Measurements from ENCODE around the gene PGAP3.

PGAP3 gene

DNA sequence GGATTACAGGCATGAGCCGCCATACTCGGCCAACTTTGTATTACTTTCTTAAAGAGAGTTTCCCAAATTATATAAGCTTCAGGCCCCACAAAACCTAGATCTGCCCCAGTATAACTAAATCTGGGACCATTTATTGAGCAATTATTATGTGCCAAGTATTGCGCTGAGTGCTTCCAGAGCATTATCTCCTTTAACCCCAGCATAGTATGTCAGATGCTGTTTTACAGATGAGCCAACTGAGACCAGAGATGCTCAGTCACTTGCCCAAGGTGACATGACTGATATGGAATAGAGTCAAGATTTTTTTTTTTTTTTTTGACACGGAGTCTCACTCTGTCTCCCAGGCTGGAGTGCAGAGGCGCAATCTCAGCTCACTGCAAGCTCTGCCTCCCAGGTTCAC is 10.1 kb upstream of the PGAP3 start:
- DNase-seq (ENCODE audit: low spot score): no peak
- FAIRE-seq: no peak

DNA sequence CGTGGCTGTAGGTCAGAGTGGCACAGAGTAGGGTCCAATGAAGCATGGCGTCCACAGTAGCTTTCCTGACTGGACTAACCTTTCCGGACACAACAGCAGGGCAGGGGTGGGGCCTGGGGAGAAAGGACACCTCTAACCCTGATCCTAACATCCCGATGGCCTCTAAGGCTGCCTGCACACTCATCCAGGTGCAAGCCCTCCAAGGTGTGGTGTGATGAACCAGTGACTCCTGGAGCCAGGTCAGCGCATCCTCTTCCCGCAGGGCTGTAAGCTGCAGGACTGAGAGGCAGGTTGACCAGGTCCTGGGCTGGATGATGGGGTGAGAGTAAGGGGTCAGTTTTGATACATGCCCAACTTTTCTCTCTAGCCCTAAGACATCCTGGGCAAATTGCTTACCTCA is 8.9 kb upstream of the PGAP3 start:
- DNase-seq (ENCODE audit: low spot score) (no peak), FAIRE-seq (no peak)

DNA sequence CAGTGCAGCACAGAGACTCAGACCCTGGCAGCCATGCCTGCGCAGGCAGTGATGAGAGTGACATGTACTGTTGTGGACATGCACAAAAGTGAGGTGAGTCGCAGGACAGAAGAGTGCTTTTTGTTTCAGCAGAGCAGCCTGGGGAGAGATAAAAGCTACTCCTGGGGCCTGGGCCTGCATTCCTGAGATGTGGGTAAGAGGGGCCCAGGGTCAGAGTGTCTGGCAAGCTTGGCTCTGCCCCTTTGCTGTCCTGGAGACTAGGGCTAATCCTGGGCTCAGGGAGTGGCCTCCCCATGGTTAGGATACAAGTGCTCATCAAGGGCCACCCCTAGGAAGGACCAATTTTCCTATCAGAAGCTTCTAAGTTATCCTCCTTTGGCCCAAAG is 7.2 kb upstream of the PGAP3 start:
- DNase-seq (ENCODE audit: low spot score) (peak; percentile 22), FAIRE-seq (no peak)

DNA sequence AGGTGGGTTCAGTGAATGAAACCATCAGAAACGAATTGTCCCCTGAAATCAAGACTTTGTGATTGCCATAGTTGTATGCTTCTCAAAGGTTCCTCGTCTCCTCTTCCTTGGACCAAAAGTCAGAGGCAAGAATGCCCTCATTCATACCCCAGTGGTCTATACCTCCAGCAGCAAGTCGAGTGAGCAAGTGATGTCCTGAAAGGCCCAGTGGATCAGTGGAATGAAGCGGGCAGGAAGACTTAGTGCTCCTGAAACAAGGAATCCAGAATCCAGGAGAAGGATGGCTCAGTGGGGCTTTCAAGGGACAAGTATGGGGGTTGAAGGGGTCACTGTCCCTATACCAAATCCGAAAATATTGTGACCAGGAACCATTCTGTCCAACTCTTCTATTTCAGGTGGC is 6.7 kb upstream of the PGAP3 start:
- DNase-seq (ENCODE audit: low spot score): no peak
- no peak for FAIRE-seq

DNA sequence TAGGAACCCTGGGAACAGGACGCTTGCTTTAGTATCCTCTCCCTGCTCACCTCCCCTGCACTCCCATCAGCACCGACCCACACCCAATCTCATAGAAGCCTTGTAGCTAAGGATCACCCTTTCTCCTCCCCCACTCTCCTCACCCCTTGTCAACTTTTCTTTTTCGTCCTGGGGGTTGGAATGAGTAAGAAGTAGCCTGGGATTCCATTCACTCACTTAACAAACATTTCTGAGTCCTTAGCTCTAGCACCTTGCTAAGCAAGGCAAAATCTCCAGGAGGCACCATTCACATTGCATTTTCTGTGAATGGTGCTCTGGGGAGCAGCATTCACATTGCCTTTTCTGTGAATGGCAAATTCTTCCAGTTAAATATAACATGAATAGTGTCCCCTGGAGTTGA is 1.1 kb upstream of the PGAP3 start:
- no peak for FAIRE-seq
- no peak for DNase-seq (ENCODE audit: low spot score)

DNA sequence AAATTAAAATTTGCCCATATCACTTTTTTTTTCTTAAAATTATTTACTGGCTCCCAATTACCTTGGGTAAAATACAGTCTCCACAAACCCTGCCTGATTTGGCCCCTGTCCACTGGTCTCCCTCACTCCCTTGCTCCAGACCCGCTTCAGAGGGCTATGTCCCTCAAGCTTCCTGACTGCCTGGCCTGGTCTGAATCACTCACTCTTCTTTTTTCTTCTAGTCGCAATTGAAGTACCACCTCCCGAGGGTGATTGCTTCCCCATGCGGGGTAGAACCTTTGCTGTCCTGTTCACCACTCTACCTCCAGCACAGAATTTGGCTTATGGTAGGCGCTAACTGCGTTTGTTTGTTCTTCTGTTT is 598 bp upstream of the PGAP3 start:
- FAIRE-seq (no peak), DNase-seq (ENCODE audit: low spot score) (no peak)

DNA sequence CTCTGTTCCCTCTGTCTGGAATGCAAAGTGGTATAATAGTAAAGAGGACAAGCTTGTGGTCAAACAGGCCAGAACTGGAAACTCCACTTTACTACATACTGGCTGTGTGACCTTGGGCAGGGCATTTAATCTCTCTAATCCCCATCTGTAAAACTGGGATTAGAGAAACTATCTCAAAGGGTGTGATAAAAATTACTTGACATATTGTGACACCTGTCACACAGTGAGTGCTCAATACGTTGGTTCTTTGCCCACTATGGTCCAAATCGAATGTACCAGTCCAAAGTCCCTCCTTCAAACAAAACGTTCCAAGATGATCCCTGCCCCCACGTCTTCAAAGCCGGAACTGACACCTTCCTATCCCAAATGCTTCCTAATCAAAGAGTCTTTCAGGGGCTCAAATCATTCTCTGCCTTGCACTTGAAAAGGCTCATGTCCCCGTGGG is 734 bp downstream of the PGAP3 start:
- DNase-seq (ENCODE audit: low spot score): no peak
- no peak for FAIRE-seq

DNA sequence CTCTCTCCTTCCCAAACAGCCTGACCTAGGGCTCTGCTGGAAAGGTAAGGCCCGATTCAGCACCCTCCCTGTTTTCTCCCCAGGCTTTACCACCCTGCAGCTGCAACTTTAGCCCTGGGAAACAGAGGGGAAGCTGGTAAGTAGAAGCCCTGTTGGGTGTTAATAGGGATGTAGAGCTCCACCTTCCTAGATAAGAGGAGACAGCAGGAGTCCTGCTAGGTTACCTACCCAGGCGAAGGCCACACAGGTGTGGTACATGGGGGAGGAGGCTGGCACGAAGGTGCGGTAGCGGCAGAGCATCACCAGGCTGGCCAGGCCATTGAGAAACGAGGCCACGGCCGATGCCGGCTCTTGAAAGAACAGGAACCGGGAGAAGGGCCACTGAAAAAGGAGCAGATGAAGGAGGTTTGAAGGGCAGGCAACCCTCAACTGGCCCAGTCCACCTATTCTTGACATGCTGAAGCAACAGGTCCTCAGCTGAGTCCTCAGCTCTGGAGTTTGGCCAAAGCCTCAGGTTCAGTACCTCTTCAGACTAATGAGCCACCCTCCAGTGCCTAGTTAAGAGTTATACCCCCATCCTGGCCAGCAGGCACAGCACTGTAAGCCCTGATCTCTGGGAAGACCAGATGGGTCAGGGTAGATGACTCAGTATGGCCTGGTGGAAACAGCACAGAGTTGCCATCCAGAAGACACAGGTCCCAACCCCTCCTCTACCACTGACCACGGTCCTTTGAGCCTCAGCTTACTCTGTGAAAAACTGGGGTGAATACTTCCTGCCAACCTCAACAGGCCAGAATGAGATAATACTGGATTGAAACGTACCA is 3.3 kb downstream of the PGAP3 start:
- FAIRE-seq (no peak), DNase-seq (ENCODE audit: low spot score) (no peak)

DNA sequence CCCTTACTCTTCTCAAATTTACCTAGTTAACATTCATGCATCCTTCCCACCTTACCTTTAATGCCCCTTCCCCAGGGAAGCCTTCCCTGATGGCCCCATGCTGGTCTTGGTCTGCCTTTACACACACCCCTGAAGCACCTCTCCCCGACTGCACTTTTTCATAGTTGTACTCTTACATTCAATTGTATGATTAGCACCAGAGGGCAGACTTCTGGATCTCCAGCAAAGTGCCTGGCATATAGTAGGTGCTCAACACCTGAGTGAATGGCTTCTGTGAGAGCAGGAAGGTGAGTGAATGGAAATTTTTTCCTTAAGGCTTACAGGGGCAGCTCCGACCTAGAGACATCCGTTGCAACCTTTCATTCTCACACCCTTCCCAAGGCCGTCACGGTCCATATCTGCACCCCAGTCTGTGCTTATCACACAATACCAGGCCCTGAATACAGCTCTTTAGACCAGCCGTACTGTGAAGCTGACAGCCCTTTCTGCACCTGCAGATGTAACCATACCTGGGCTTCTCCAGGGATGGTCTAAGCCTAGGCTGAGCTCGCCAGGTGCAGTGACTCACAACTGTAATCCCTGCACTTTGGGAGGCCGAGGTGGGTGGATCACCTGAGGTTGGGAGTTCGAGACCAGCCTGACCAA is 4.4 kb downstream of the PGAP3 start:
- FAIRE-seq (no peak), DNase-seq (ENCODE audit: low spot score) (no peak)

DNA sequence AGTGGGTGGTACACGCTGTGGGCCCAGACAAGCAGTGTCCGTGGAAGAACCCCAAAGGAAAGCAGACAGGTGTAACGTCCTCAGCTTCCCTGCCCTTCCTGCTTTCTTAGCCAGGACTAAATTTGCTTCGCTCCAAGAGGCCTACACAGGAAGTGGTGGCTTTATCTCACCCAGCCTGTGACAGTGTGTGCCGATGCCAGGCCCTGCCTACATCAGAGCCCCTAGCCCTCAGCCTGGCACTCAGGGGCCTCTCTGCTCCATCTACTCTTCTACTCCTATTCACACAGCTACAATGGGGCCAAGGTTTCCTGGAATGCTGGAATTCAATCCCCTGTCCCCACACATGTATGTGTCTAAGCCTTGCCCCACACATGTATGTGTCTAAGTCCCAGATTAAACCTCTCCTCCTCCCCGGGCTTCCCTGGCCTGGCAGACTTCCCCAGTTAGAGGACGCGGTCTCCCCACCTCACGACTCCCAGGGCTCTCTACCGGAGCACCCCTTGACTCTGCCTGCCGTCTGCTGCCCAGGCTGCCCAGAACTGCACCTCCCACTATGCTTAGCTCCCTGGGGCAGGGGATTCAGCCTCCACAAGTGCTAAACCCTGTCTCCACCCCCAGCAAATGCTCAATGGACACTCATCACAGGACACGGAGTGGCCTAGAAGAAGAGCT is 8.2 kb downstream of the PGAP3 start:
- DNase-seq (ENCODE audit: low spot score) (no peak), FAIRE-seq (no peak)

DNA sequence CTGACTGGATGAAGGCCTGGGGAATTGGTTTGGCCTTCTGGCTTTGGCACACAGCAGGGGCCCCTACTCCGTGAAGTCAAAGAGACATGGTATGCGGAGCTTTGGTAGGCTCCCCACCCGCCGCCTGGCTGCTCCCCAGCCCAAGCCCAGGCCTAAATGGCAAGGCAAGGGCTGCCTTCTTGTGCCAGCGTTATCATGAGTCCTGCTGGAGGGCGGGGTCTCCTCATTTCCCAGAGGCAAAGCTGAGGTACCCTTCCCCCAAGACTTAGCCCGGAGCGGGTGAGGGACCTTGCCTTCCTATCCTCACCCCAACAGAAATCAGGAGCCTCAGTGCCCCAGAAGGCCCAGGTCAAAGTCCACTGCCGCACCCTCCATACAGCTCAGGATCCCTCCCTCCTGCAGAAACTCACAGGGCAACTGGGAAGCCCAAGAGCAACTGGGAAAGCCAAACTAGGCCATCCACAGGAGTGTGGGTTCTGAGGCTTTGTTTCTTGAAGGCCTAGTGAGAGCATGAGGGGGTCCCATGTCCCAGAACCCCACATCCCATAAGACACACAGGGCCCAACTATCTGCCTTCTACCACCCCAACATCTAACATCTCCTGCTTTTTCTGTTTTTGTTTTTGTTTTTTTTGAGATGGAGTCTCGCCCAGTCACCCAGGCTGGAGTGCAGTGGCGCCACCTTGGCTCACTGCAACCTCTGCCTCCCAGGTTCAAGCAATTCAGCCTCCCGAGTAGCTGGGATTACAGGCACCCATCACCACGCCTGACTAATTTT is 9.3 kb downstream of the PGAP3 start:
- no peak for DNase-seq (ENCODE audit: low spot score)
- no peak for FAIRE-seq

DNA sequence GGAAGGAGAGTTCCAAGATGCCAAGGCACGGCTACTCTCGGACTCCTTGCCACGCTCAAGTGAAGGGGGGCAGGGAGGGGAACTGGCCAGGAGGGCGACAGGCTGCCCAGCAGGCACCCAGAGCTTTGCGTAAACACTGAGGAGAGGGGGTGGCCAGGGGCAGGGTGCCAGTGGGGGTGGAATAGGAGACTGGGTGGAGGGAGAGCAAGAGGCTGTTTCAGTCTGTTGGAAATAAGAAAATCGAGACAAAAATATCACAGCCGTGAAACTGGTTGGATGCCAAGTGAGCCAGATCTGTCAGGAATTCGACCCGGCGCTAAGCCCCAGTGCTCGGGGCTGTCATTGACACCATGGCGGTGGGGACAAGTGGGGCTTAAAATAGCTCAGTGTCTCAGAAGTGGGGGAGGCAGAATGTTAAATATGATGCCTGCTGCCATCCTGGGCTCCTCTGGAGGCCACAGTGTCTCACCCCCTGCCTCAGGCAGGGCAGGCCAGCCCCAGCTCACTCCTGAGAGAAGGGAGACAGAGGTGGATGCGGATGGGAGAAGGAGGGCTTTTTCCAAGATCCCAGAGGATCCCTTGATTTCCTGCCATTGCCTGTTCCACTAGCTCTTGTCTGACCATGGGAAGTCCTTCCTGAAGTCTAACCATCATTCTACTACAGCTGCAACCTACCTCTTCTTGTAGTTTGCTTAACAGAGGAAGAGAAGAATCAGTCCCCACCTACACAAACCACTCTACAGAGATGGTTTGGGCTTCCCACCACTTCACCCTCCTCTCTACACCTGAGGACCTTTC is 10.1 kb downstream of the PGAP3 start:
- no peak for FAIRE-seq
- DNase-seq (ENCODE audit: low spot score): no peak

DNA sequence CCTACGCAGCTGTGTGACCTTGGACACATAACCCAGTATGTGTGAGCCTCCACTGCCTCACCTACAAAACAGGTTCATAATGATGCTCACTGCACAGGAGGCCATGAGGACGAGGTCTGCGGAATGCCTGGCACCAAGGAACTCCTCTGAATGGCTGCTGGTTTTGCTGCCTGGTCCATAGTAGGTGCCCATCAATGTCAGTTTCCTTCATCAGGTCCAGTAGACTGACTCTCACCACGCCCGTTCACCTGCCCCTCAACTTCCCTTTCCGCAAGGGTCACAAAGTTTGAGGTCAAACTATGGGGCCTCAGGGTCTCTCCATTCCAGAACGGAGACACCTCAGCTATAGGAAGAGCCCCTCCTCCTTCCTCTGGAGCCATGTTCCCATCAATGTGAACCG is 10.8 kb downstream of the PGAP3 start:
- DNase-seq (ENCODE audit: low spot score) (no peak), FAIRE-seq (no peak)

DNA sequence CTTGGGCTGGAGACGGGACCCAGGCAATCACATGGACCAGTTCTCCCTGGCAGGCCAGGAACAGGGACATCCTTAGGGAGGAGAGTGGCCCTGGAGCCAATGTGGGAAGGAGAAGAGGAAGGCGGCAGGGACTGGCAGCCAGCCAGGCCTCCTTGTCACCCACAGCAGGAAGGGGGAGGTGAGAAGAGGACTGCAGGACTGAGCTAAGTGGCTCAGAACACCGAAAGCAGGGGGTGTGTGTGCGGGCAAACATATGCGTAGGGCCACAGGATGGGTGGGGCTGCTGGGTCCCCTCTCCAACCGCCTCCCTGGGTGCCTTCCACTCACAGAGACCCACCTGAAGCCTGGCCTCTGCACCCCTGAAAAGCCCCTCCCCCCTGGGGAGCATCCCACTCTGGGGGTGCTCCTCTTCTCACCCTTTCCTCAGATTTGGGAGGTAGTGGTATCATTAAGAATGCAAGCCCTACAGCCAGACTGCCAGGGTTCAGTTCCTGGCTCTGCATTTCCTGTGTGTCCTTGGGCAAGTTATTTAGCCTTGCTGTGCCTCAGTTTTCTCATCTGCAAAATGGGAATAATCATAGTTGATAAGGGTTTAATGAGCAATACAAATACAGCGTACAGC is 11.5 kb downstream of the PGAP3 start:
- FAIRE-seq (no peak), DNase-seq (ENCODE audit: low spot score) (peak; percentile 29)

DNA sequence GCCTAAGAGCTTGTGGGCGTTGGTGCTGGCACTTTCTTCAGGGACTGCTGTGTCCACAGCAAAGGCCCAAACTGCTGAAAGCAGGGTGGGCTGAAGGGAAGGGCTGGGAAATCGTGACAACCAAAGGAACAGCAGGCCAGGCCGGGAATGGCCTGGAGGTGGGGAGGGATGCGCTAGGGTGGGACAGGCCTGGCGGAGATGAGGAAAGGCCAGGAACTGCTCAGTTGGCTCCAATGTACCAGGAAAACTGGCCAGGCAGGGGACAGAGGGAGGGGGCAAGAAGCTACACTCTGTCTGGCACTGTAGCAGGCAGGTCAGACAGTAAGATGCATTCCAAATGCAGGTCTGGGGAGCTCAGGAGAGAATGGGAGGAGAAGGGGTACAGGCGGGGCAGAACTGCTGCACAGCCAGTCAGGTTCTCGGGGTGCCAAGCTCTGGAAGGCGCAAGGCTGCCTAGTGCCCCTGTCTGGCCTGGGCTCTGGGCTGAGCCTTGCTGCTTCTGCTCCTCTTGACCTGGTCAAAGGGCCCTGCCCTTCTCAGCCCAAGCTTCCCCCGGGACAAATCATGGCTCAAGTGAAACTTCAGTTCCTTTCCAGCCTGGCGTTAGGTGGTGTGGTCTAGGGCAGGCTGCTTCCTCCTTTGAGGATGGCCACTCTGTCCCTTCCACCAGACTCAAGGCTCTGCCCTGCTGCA is 12.3 kb downstream of the PGAP3 start:
- no peak for DNase-seq (ENCODE audit: low spot score)
- FAIRE-seq: no peak

DNA sequence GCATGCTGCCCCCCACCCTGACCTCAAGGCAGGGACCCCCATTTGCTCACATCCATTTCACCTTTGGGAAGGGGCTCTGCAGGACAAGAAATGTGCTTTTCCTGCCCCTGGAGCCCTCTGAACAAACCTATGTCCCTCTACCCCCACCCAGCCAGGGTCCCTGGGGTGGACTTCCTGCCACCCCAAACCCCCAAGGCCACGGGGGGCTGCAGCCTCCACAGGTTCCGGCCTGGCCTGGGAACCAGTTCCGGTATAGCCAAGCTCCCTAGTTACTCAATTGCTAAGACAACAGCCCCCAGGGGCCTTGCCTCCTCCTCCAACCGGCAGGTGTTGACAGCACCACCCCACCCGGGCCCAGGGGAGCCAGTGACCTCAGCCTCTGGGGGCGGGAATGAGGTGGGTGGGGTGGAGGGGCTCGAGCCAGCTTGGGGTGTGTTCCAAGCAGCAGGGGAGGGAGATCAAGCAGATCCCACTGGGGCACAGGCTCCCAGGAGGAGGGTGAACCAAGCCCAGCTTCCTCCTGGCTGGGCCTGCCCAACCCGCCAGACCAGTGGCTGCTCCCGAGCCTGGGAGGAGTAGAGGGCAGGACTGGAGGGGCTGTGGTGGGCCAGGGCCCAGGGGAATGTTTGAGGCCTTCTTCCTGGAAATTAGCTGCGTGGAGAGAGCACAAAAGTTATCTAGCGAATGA is 13.0 kb downstream of the PGAP3 start:
- DNase-seq (ENCODE audit: low spot score) (no peak), FAIRE-seq (no peak)

DNA sequence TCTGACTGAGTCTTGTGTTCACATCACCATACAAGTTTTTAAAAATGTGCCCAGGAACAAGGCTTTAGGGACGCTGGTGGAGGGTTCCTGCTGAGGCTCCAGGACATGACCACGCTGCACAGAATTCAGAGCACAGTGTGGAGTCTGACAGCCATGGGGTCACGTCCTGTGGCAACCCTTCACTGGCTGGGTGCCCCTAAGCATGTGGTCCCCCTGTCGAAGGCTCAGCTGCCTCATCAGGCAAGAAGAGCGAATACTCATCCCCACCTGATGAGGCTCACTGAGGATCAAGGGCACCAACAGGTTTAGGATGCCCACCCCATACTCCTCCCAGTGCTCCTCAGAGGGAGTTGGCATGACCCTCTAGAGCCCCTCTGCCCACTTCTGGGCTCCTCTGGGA is 13.7 kb downstream of the PGAP3 start:
- DNase-seq (ENCODE audit: low spot score): no peak
- no peak for FAIRE-seq

DNA sequence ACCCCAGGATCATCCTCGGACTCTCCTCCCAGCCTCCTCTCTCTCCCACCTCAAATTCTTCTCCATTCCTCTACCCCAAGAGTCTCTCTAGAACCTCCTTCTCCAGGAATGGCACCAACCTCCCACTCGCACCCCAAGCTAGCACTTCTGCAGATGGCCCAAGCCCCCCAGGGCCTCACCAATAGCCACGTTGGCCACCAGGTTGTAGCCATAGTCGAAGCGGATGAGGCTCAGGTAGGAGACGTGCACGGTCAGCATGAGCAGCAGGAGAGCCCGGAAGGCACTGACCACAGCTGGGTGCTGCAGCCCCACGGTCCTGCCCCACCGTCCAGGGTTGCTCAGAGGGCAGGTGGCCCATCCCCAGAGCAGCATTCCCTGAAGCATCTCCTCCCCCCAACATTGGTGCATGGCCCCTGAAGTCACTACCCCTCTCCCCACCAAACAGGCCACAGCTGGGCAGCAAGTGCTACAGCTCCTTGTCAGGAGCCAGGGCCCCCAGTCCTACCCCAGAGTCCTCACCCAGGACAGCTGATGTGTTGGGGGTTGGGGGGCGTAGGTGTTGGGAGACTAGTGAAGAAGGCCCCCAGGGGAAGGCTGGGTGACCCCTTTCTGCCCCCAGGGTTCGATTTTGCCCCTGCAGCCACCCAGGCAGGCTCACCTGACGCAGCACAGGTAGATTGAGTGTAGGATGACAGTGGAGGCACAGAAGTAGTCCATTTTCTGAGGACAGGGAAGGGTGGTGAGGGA is 14.3 kb downstream of the PGAP3 start:
- no peak for FAIRE-seq
- no peak for DNase-seq (ENCODE audit: low spot score)

Data from RCC 7860 (cell line).